CD4-positive, alpha-beta memory T cell (primary cell): ENCODE results near the gene BCL7C. TPM values are rescaled to one million over a fixed set of nuclear protein-coding genes. Genes with fewer than 3 reads are reported as not detected.
"Not testable (repeated sequence)": the region's sequence is repeated elsewhere in the genome, so short reads cannot be mapped to it uniquely, and the experiment has no call there.

Experiments
- CTCF ChIA-PET: fragments of 350-600 bp; sonication (Branson Sonifier 250); formaldehyde crosslinking; loops from one replicate; lab custom pipeline; 2021; ENCODE audit warnings: inconsistent platforms; ENCODE audit not compliant: partially characterized antibody; lab: Charles Lee
- POLR2A ChIA-PET: fragments of 350-600 bp; sonication (Branson Sonifier 250); formaldehyde crosslinking; loops from one replicate; lab custom pipeline; 2021; ENCODE audit not compliant: partially characterized antibody; lab: Charles Lee
- DNase-seq, 5 donors: peaks; one replicate each; pipeline versions ENCODE4 v3.0.0 to v3.0.0-alpha.2; 2020 to 2022; ENCODE audit warnings: mixed read lengths in 1 of 5
- H3K27ac ChIP-seq: one replicate; pipeline ENCODE4 v1.7.0; 2013; ENCODE audit warnings: low read depth, low read length
- H3K27me3 ChIP-seq: 2 replicates; pipeline ENCODE4 v1.7.0; 2013; ENCODE audit warnings: mild to moderate bottlenecking, low read length, moderate library complexity; ENCODE audit not compliant: insufficient read depth
- H3K36me3 ChIP-seq: 2 replicates; pipeline ENCODE4 v1.7.0; 2013; ENCODE audit warnings: mild to moderate bottlenecking, low read length, moderate library complexity; ENCODE audit not compliant: insufficient read depth
- H3K4me1 ChIP-seq: 2 replicates; pipeline ENCODE4 v1.7.0; 2013; ENCODE audit warnings: mild to moderate bottlenecking, low read length, moderate library complexity; ENCODE audit not compliant: insufficient read depth
- H3K4me3 ChIP-seq, 2 donors: one replicate each; pipeline ENCODE4 v1.7.0; 2013; ENCODE audit warnings: low read length in 2 of 2, mild to moderate bottlenecking in 1 of 2
- H3K9me3 ChIP-seq, 2 donors: one replicate each; pipeline ENCODE4 v1.7.0; 2013; ENCODE audit warnings: low read length in 2 of 2, control low read depth in 1 of 2; ENCODE audit not compliant: control insufficient read depth in 1 of 2
- H3K27ac Mint-ChIP-seq, 7 donors: one replicate each; pipeline ENCODE4 v1.8.0; 2020 to 2021; ENCODE audit warnings: mixed read lengths in 7 of 7, mild to moderate bottlenecking in 6 of 7, inconsistent platforms in 3 of 7, moderate library complexity in 3 of 7
- H3K27me3 Mint-ChIP-seq, 2 donors: one replicate each; pipeline ENCODE4 v1.8.0; 2020 to 2021; ENCODE audit warnings: mixed read lengths in 2 of 2
- H3K36me3 Mint-ChIP-seq, 2 donors: one replicate each; pipeline ENCODE4 v1.8.0; 2020 to 2021; ENCODE audit warnings: mixed read lengths in 2 of 2, inconsistent platforms in 1 of 2, mild to moderate bottlenecking in 1 of 2
- H3K4me1 Mint-ChIP-seq, 4 donors: one replicate each; pipeline ENCODE4 v1.8.0; 2020 to 2021; ENCODE audit warnings: mixed read lengths in 4 of 4, mild to moderate bottlenecking in 1 of 4
- H3K4me3 Mint-ChIP-seq, 8 donors: one replicate each; pipeline ENCODE4 v1.8.0; 2020 to 2021; ENCODE audit warnings: mixed read lengths in 8 of 8, mild to moderate bottlenecking in 7 of 8, moderate library complexity in 6 of 8, inconsistent platforms in 3 of 8
- H3K9me3 Mint-ChIP-seq, 8 donors: one replicate each; pipeline ENCODE4 v1.8.0; 2020 to 2021; ENCODE audit warnings: mixed read lengths in 8 of 8, mild to moderate bottlenecking in 5 of 8, inconsistent platforms in 3 of 8, moderate library complexity in 1 of 8
- intact Hi-C: fragments of 100-400 bp; cut with micrococcal nuclease; formaldehyde crosslinking; loops from one replicate; pipeline ENCODE4 v1.15.1; 2023
- polyA plus RNA-seq, 2 donors: library from polyadenylated mRNA; unstranded; fragments of 300-500 nt; fragmentation: Illumina TruSeq; gene quantifications; one replicate each; pipeline ENCODE4 v1.2.3, GENCODE V29; 2021
- total RNA-seq, 2 experiments: library from RNA; stranded (reverse); gene quantifications; one replicate each; pipeline ENCODE4 v1.2.3, GENCODE V29; 2021

Gene BCL7C
- total and polyA plus RNA-seq, 4 experiments from 2014 or later = 25.5 to 53.1 (median 36.3) TPM

- Mint-ChIP-seq H3K27me3 (no peaks in the 10 kb centered on the region), H3K4me3 (peak overlapping the region; percentile 92 to 99 (median 97)), H3K27ac (peak overlapping the region; percentile 91 to 99 (median 94)), H3K9me3 (no peaks in the 10 kb centered on the region), H3K4me1 (peaks cover 16 to 50% (median 31%) of the 10 kb centered on the region in 4 donors), H3K36me3 (peaks cover 10 to 36% of the 10 kb centered on the region in 2 donors)
- peak overlapping the region; percentile 84 for H3K27ac ChIP-seq
- no peaks in the 10 kb centered on the region for H3K27me3 ChIP-seq
- H3K4me3 ChIP-seq = peak overlapping the region; percentile 89 to 94
- H3K9me3 ChIP-seq = no peaks in the 10 kb centered on the region
- intact Hi-C loops = loop anchor here (1.0 to 2.0 kb wide), 6 partner anchors 19 to 176 kb away; partner anchors contain the start of genes BCL7C and SRCAP
- peaks cover 6% of the 10 kb centered on the region for H3K36me3 ChIP-seq
- H3K4me1 ChIP-seq = peaks cover 23% of the 10 kb centered on the region
- ChIA-PET CTCF (interaction anchor here (1.0 to 3.7 kb wide), 6 partner anchors 18 to 459 kb away, joined by 3 to 39 read pairs (median 4); no protein-coding TSS in a partner anchor), POLR2A (interaction anchor here (0.7 to 5.1 kb wide), 32 partner anchors 9 to 994 kb away, joined by 3 to 177 read pairs (median 5); partner anchors contain the start of genes ARMC5, BCL7C, CFAP119 and CORO1A)
- peak; percentile 85 to 89 (median 87) for DNase-seq
Measured at GRCh38 chr16:30874821-30875717, 18.8 kb downstream of the BCL7C start.

GRCh38 chr16:30874244-30874820, 19.5 kb downstream of the BCL7C start:
- H3K4me1 ChIP-seq = peaks cover 23% of the 10 kb centered on the region
- Mint-ChIP-seq H3K36me3 (peaks cover 10 to 37% of the 10 kb centered on the region in 2 donors), H3K27ac (peak overlapping the region; percentile 91 to 99 (median 94)), H3K4me3 (peak overlapping the region; percentile 92 to 99 (median 97)), H3K27me3 (no peaks in the 10 kb centered on the region), H3K4me1 (peaks cover 16 to 49% (median 30%) of the 10 kb centered on the region in 4 donors), H3K9me3 (no peaks in the 10 kb centered on the region)
- peak overlapping the region; percentile 84 for H3K27ac ChIP-seq
- CTCF ChIA-PET = interaction anchor here (1.0 to 3.7 kb wide), 5 partner anchors 18 to 66 kb away, joined by 3 to 39 read pairs (median 6); no protein-coding TSS in a partner anchor
- DNase-seq = no peak
- H3K27me3 ChIP-seq = no peaks in the 10 kb centered on the region
- intact Hi-C loops = loop anchor here (2.0 kb wide), 2 partner anchors 28 to 60 kb away; no protein-coding TSS in a partner anchor
- peak overlapping the region; percentile 89 to 94 for H3K4me3 ChIP-seq
- no peaks in the 10 kb centered on the region for H3K9me3 ChIP-seq
- POLR2A ChIA-PET = interaction anchor here (0.7 to 5.1 kb wide), 28 partner anchors 9 to 995 kb away, joined by 3 to 177 read pairs (median 5); partner anchors contain the start of genes ARMC5, BCL7C, CFAP119 and CORO1A
- peaks cover 6% of the 10 kb centered on the region for H3K36me3 ChIP-seq

- Mint-ChIP-seq H3K9me3 (no peaks in the 10 kb centered on the region), H3K27ac (peak overlapping the region in 2 of 7 donors; percentile 22 to 57), H3K4me3 (no peak overlapping the region), H3K4me1 (peaks cover 3 to 28% (median 11%) of the 10 kb centered on the region in 4 donors), H3K27me3 (no peaks in the 10 kb centered on the region), H3K36me3 (peaks cover 3 to 22% of the 10 kb centered on the region in 2 donors)
- no peaks in the 10 kb centered on the region for H3K27me3 ChIP-seq
- H3K4me1 ChIP-seq = peaks cover 9% of the 10 kb centered on the region
- no peaks in the 10 kb centered on the region for H3K9me3 ChIP-seq
- CTCF ChIA-PET = interaction anchor here (1.0 to 3.5 kb wide), 2 partner anchors 26 to 31 kb away, joined by 5 to 12 read pairs; no protein-coding TSS in a partner anchor
- no peak for DNase-seq
- POLR2A ChIA-PET = no interaction called here
- H3K27ac ChIP-seq = no peak overlapping the region
- no peaks in the 10 kb centered on the region for H3K36me3 ChIP-seq
- H3K4me3 ChIP-seq = no peak overlapping the region
- intact Hi-C loops = no loop called here
Measured at GRCh38 chr16:30870904-30871303, 23.0 kb downstream of the BCL7C start.

- H3K36me3 Mint-ChIP-seq = peaks cover 1 to 3% of the 10 kb centered on the region in 2 donors
- POLR2A ChIA-PET = interaction anchor here (1.6 kb wide), 1 partner anchor 34 kb away, joined by 5 read pairs; no protein-coding TSS in a partner anchor
- intact Hi-C loops = no loop called here
Measured at GRCh38 chr16:30867747-30868146, 26.1 kb downstream of the BCL7C start.

GRCh38 chr16:30866031-30866430, 27.8 kb downstream of the BCL7C start:
- Mint-ChIP-seq H3K4me3 (no peak overlapping the region), H3K27me3 (no peaks in the 10 kb centered on the region), H3K4me1 (no peaks in the 10 kb centered on the region), H3K36me3 (peaks cover 0 to 1% of the 10 kb centered on the region in 2 donors), H3K9me3 (no peaks in the 10 kb centered on the region), H3K27ac (no peak overlapping the region)
- intact Hi-C loops = no loop called here
- CTCF ChIA-PET = interaction anchor here (1.6 kb wide), 1 partner anchor 9 kb away, joined by 3 read pairs; no protein-coding TSS in a partner anchor
- POLR2A ChIA-PET = interaction anchor here (1.0 kb wide), 1 partner anchor 9 kb away, joined by 3 read pairs; no protein-coding TSS in a partner anchor
- H3K4me1 ChIP-seq = no peaks in the 10 kb centered on the region
- H3K27ac ChIP-seq = no peak overlapping the region
- no peak for DNase-seq
- no peak overlapping the region for H3K4me3 ChIP-seq
- no peaks in the 10 kb centered on the region for H3K9me3 ChIP-seq
- no peaks in the 10 kb centered on the region for H3K27me3 ChIP-seq
- no peaks in the 10 kb centered on the region for H3K36me3 ChIP-seq

More at GRCh38 chr16:30867747-30868146, 26.1 kb downstream of the BCL7C start:
- H3K4me1 ChIP-seq = no peaks in the 10 kb centered on the region
- H3K4me3 Mint-ChIP-seq = no peak overlapping the region
- no peak overlapping the region for H3K27ac ChIP-seq
- no peaks in the 10 kb centered on the region for H3K27me3 ChIP-seq
- no peak for DNase-seq
- no peak overlapping the region for H3K27ac Mint-ChIP-seq
- CTCF ChIA-PET = no interaction called here
- no peaks in the 10 kb centered on the region for H3K9me3 Mint-ChIP-seq
- no peaks in the 10 kb centered on the region for H3K9me3 ChIP-seq
- no peaks in the 10 kb centered on the region for H3K36me3 ChIP-seq
- H3K27me3 Mint-ChIP-seq = no peaks in the 10 kb centered on the region
- no peak overlapping the region for H3K4me3 ChIP-seq
- peaks cover 0 to 3% (median 0%) of the 10 kb centered on the region in 4 donors for H3K4me1 Mint-ChIP-seq

- H3K4me1 Mint-ChIP-seq, H3K27ac ChIP-seq, H3K9me3 ChIP-seq, intact Hi-C loops, DNase-seq, H3K4me3 ChIP-seq, H3K27me3 ChIP-seq, H3K4me3 Mint-ChIP-seq, POLR2A ChIA-PET, H3K36me3 Mint-ChIP-seq, H3K9me3 Mint-ChIP-seq, H3K27me3 Mint-ChIP-seq, H3K4me1 ChIP-seq, H3K27ac Mint-ChIP-seq, H3K36me3 ChIP-seq: not testable (repeated sequence)
- CTCF ChIA-PET = interaction anchor here (0.6 kb wide), 1 partner anchor 28 kb away, joined by 3 read pairs; no protein-coding TSS in a partner anchor
Measured at GRCh38 chr16:30863178-30863577, 30.7 kb downstream of the BCL7C start.
